GM12878 (cell line): Measurements from ENCODE around the gene LYPD8. TPM values are rescaled to one million over a fixed set of nuclear protein-coding genes. Genes with fewer than 3 reads are reported as not detected.

Source experiments
- ATAC-seq: fragments of 200-7000 bp; cut with Tn5 transposase; 3 replicates; pipeline ENCODE4 v1.9.1; 2020; ENCODE audit warnings: mild to moderate bottlenecking, moderate library complexity
- BruUV-seq: library from RNA; stranded (reverse); fragments of 400-500 nt; replicated peaks from 2 replicates; lab custom pipeline; 2021; lab: Mats Ljungman, UMichigan
- CTCF ChIA-PET: fragments of 300-600 bp; sonication (Branson Sonifier 250); formaldehyde crosslinking; extraction: SDS; loops from one replicate; lab custom pipeline; 2021; ENCODE audit warnings: inconsistent platforms; lab: Yijun Ruan, JAX
- POLR2A ChIA-PET: fragments of 350-600 bp; formaldehyde crosslinking; extraction: SDS; loops from one replicate; lab custom pipeline; 2021; ENCODE audit warnings: inconsistent platforms; lab: Charles Lee
- RAD21 ChIA-PET: fragments of 300-600 bp; sonication (Branson Sonifier 250); formaldehyde crosslinking; loops from one replicate; lab custom pipeline; 2023; ENCODE audit warnings: antibody characterized with exemption; ENCODE audit not compliant: unreplicated experiment; lab: Charles Lee
- SMC1A ChIA-PET: fragments of 300-600 bp; sonication (Branson Sonifier 250); formaldehyde crosslinking; loops from one replicate; lab custom pipeline; 2023; ENCODE audit not compliant: unreplicated experiment, uncharacterized antibody; lab: Charles Lee
- DNase-seq: peaks from one replicate; pipeline ENCODE4 v3.0.0-alpha.2; 2011; ENCODE audit warnings: low read depth, low spot score
- FAIRE-seq: peaks from 3 replicates; lab custom pipeline; 2011; peaks lifted over from hg19 to GRCh38; lab: Jason Lieb, UNC
- H2AFZ ChIP-seq: 2 replicates; pipeline ENCODE4 v1.6.0; 2011; ENCODE audit warnings: low read depth, low read length, control low read depth; ENCODE audit not compliant: control insufficient read depth
- H3K27ac ChIP-seq: 2 replicates; pipeline ENCODE4 v1.5.1; 2011; ENCODE audit warnings: control low read depth; ENCODE audit not compliant: control insufficient read depth, insufficient read depth
- H3K27me3 ChIP-seq, 2 experiments: replicated peaks in 1 of 2; 2 replicates each; pipeline versions ENCODE4 v1.6.0 to v1.6.1; 2011; ENCODE audit warnings: low read length in 1 of 2; ENCODE audit not compliant: control insufficient read depth in 2 of 2, insufficient read depth in 2 of 2
- H3K36me3 ChIP-seq, 2 experiments: 2 replicates each; pipeline ENCODE4 v1.5.1; 2011; ENCODE audit warnings: low read length in 1 of 2; ENCODE audit not compliant: control insufficient read depth in 2 of 2, insufficient read depth in 2 of 2
- H3K4me1 ChIP-seq: 2 replicates; pipeline ENCODE4 v1.6.1; 2011; ENCODE audit warnings: mild to moderate bottlenecking, low read length, moderate library complexity, mixed read lengths; ENCODE audit not compliant: control insufficient read depth, insufficient read depth
- H3K4me2 ChIP-seq: 2 replicates; pipeline ENCODE4 v1.6.0; 2011; ENCODE audit warnings: control low read depth; ENCODE audit not compliant: control insufficient read depth, insufficient read depth
- H3K4me3 ChIP-seq: fragments of 200-600 bp; sonication (generic); 2 replicates; pipeline ENCODE4 v1.5.1; 2016
- H3K79me2 ChIP-seq: 2 replicates; pipeline ENCODE4 v1.6.0; 2011; ENCODE audit warnings: low read length; ENCODE audit not compliant: control insufficient read depth, insufficient read depth
- H3K9ac ChIP-seq: 2 replicates; pipeline ENCODE4 v1.8.0; 2011; ENCODE audit warnings: low read length, control low read depth, mixed read lengths; ENCODE audit not compliant: control insufficient read depth, insufficient read depth
- H3K9me3 ChIP-seq: replicated peaks from 3 replicates; pipeline ENCODE4 v1.5.1; 2011; ENCODE audit warnings: mild to moderate bottlenecking, low read length; ENCODE audit not compliant: control insufficient read depth, insufficient read depth
- H4K20me1 ChIP-seq: 2 replicates; pipeline ENCODE4 v1.6.0; 2011; ENCODE audit not compliant: control insufficient read depth, insufficient read depth
- BACH1 ChIP-seq: fragments of 450-650 bp; IDR thresholded peaks from 2 replicates; pipeline ENCODE4 v1.6.1; 2017; ENCODE audit warnings: mild to moderate bottlenecking, borderline replicate concordance
- CBX5 ChIP-seq: sonication (generic); IDR thresholded peaks from 2 replicates; pipeline ENCODE4 v1.6.1; 2016; ENCODE audit warnings: low read depth, moderate library complexity, mild to moderate bottlenecking, inconsistent platforms
- IKZF1 ChIP-seq: fragments of 450-650 bp; conservative IDR thresholded peaks from 2 replicates; pipeline ENCODE4 v1.6.1; 2017; ENCODE audit warnings: antibody characterized with exemption, mild to moderate bottlenecking
- MEF2B ChIP-seq: fragments of 450-650 bp; IDR thresholded peaks from 2 replicates; pipeline ENCODE4 v1.6.1; 2018; ENCODE audit warnings: mild to moderate bottlenecking, moderate library complexity; ENCODE audit not compliant: partially characterized antibody, poor library complexity, severe bottlenecking
- NFIC ChIP-seq: IDR thresholded peaks from 2 replicates; pipeline ENCODE4 v1.6.1; 2012; ENCODE audit warnings: low read depth, mild to moderate bottlenecking, inconsistent platforms, low read length, moderate library complexity
- NR2C2 ChIP-seq: IDR thresholded peaks from 2 replicates; pipeline ENCODE4 v1.6.1; 2011; ENCODE audit warnings: borderline replicate concordance, low read depth; ENCODE audit not compliant: control insufficient read depth, insufficient read length
- NR2F1 ChIP-seq: fragments of 450-650 bp; conservative IDR thresholded peaks from 2 replicates; pipeline ENCODE4 v1.6.1; 2017; ENCODE audit warnings: mild to moderate bottlenecking
- TAF1 ChIP-seq: IDR thresholded peaks from 2 replicates; pipeline ENCODE4 v1.6.1; 2011; ENCODE audit warnings: mild to moderate bottlenecking, low read depth, low read length, borderline replicate concordance
- WGBS: methylation state at CpG from one replicate; pipeline ENCODE4 v1.1.6; 2016; ENCODE audit warnings: low lambda C conversion rate; ENCODE audit not compliant: insufficient replicate concordance, insufficient coverage; ENCODE audit errors: missing lambda C conversion rate; 5-methylcytosine and 5-hydroxymethylcytosine counted together
- in situ Hi-C: fragments of 300-500 bp; cut with MboI; formaldehyde crosslinking; loops from 9 replicates; pipeline ENCODE4 v1.14.3; 2018; ENCODE audit warnings: mixed read lengths
- intact Hi-C: fragments of 100-400 bp; cut with micrococcal nuclease; formaldehyde crosslinking; loops from one replicate; pipeline ENCODE4 v1.14.2; 2022; ENCODE audit not compliant: unreplicated experiment
- polyA plus RNA-seq, 11 experiments: library from polyadenylated mRNA; depleted of rRNA in 4 of 11; unstranded in 6 of 11; stranded (reverse) in 5 of 11; fragments of >200 nt; fragmentation: Nextera tagmentation in 4 of 11; fragmentation: Illumina TruSeq in 1 of 11; extraction: Ambion mirVana in 4 of 11; extraction: Trizol in 1 of 11; gene quantifications; 1 replicate in 1 of 11; 2 replicates in 10 of 11; pipeline versions ENCODE4 v1.2.1 to v1.2.3, GENCODE V29; 2011 to 2016; ENCODE audit warnings: inconsistent platforms in 2 of 11, missing spikeins in 2 of 11, low read depth in 1 of 11
- total RNA-seq, 4 experiments: library from RNA; depleted of rRNA in 3 of 4; stranded (reverse); fragments of >200 nt in 3 of 4; fragmentation: Illumina TruSeq in 1 of 4; extraction: Trizol in 1 of 4; gene quantifications; 2 replicates each; pipeline versions ENCODE4 v1.2.1 to v1.2.3, GENCODE V29; 2013 to 2021

The LYPD8 gene
- total and polyA plus RNA-seq, 10 of the 15 experiments (the other 5 are each of a cell fraction or from before 2014, with no cell fraction given), result 0.13 to 0.40 (median 0.18) TPM; not detected in 7

DNA sequence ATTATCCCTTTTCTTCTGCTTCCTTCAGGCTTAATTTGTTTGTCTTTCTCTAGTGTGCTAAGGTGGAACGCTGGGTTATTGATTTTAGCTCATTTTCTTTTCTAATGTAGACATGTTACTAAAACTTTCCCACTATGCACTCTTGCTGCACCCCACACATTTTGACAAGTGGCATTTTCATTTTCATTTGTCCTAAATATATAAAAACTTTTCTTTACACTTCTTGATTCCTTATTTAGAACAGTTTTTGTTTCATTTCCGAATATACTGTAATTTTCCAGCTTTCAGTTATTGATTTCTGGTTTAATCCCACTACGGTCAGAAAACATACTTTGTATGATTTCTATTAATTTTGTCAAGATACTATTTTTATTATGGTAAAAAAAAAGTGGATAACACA lies 44.9 kb upstream of the LYPD8 start (continued):
- TF ChIP-seq CBX5 (0 out of 2 replicates have a peak, but pooled peaks have one; percentile 33), NFIC (peak; percentile 46; the same call in 1 of the 2 replicates), MEF2B (peak; percentile 66), IKZF1 (0 out of 2 replicates have a peak, but pooled peaks have one; percentile 19), TAF1 (no peak)

GRCh38 chr1:248798791-248799190 lies 43.2 kb upstream of the LYPD8 start:
- Histone ChIP-seq H4K20me1 (no peaks in the 10 kb centered on the region), H3K36me3 (no peaks in the 10 kb centered on the region), H2AFZ (no peak overlapping the region), H3K9me3 (peaks cover 8% of the 10 kb centered on the region; the same call in 2 of the 3 replicates), H3K79me2 (no peaks in the 10 kb centered on the region), H3K27ac (no peak overlapping the region), H3K4me2 (no peak overlapping the region), H3K27me3 (no peaks in the 10 kb centered on the region), H3K4me3 (no peak overlapping the region), H3K4me1 (peaks cover 4% of the 10 kb centered on the region), H3K9ac (no peak overlapping the region)
- DNase-seq (no peak), FAIRE-seq (no peak), ATAC-seq (no peak)
- ChIA-PET POLR2A (interaction anchor here (0.7 kb wide), 1 partner anchor 12 kb away, joined by 4 read pairs; no protein-coding TSS in a partner anchor), SMC1A (interaction anchor here (0.6 to 2.3 kb wide), 4 partner anchors 11 to 18 kb away, joined by 3 to 8 read pairs (median 4); no protein-coding TSS in a partner anchor), CTCF (interaction anchor here (1.6 kb wide), 1 partner anchor 110 kb away, joined by 3 read pairs; no protein-coding TSS in a partner anchor), RAD21 (no interaction called here)
- intact Hi-C loops, result no loop called here
- in situ Hi-C loops, result no loop called here
- no TSS peak for BruUV-seq
- WGBS, result 86% methylated on average over 3 of the region's 3 CpGs
- TF ChIP-seq NR2C2 (no peak), NR2F1 (no peak), BACH1 (no peak)
- TF ChIP-seq, all 136 proteins: peak for 0
